ENCODE data around the gene B4GALNT4.
"Not testable (repeated sequence)": the region's sequence is repeated elsewhere in the genome, so short reads cannot be mapped to it uniquely, and the experiment has no call there.

B4GALNT4 gene

DNA sequence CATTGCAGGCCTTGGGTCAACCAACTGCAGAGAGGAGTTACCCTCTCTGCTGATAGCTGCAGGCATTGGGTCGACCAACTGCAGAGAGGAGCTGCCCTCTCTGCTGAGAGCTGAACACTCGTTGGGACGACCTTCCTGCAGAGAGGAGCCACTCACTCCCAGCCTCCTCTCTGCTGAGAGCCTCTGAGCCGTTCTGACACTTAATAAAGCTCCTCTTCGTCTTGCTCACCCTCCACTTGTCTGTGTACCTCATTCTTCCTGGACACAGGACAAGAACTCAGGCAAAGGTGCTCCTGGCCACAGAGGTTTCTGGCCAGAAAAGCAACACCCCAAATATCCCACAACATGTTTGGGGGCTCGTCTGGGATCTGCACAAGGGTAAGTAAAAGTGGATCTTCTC, 17.2 kb downstream of the B4GALNT4 start:
- no peak overlapping the region for H3K4me2 ChIP-seq
- H3K36me3 ChIP-seq (ENCODE audit: insufficient read depth): no peaks in the 10 kb centered on the region
- H3K79me2 ChIP-seq (ENCODE audit: insufficient read depth, low read depth): no peaks in the 10 kb centered on the region
- no peak overlapping the region for H3K27ac ChIP-seq
- no peak overlapping the region for H3K9ac ChIP-seq
- no peaks in the 10 kb centered on the region for H4K20me1 ChIP-seq (ENCODE audit: insufficient read depth)
- no peaks in the 10 kb centered on the region for H3K4me1 ChIP-seq (ENCODE audit: low read depth, poor library complexity, severe bottlenecking)
- H2AFZ ChIP-seq (ENCODE audit: low read depth): no peak overlapping the region
- no peak overlapping the region for H3K4me3 ChIP-seq (IDR thresholded peaks at IDR 0.05; ENCODE audit: insufficient read depth, low read depth, low read length)
- peaks cover 81% of the 10 kb centered on the region for H3K27me3 ChIP-seq (ENCODE audit: insufficient read depth, low read depth)
- TF ChIP-seq CTCF (conservative IDR thresholded peaks at IDR 0.05; ENCODE audit: low read depth, low read length): no peak

- Histone ChIP-seq H3K4me2 (no peak overlapping the region), H3K9ac (no peak overlapping the region), H2AFZ (ENCODE audit: low read depth) (no peak overlapping the region), H3K4me3 (IDR thresholded peaks at IDR 0.05; ENCODE audit: insufficient read depth, low read depth, low read length) (no peak overlapping the region), H3K4me1 (ENCODE audit: low read depth, poor library complexity, severe bottlenecking) (no peaks in the 10 kb centered on the region), H4K20me1 (ENCODE audit: insufficient read depth) (no peaks in the 10 kb centered on the region), H3K79me2 (ENCODE audit: insufficient read depth, low read depth) (no peaks in the 10 kb centered on the region), H3K27ac (no peak overlapping the region), H3K27me3 (ENCODE audit: insufficient read depth, low read depth) (peaks cover 78% of the 10 kb centered on the region), H3K36me3 (ENCODE audit: insufficient read depth) (no peaks in the 10 kb centered on the region)
- no peak for TF ChIP-seq CTCF (conservative IDR thresholded peaks at IDR 0.05; ENCODE audit: low read depth, low read length)
Measured at GRCh38 chr11:387193-387793, 18.0 kb downstream of the B4GALNT4 start.

GRCh38 chr11:389369-389768, 20.1 kb downstream of the B4GALNT4 start:
- not testable (repeated sequence) for H3K27ac ChIP-seq; H3K4me3 ChIP-seq (IDR thresholded peaks at IDR 0.05; ENCODE audit: insufficient read depth, low read depth, low read length); H3K9ac ChIP-seq; H2AFZ ChIP-seq (ENCODE audit: low read depth); H3K79me2 ChIP-seq (ENCODE audit: insufficient read depth, low read depth); H3K4me2 ChIP-seq; H3K4me1 ChIP-seq (ENCODE audit: low read depth, poor library complexity, severe bottlenecking); H3K36me3 ChIP-seq (ENCODE audit: insufficient read depth); H4K20me1 ChIP-seq (ENCODE audit: insufficient read depth)
- peaks cover 68% of the 10 kb centered on the region for H3K27me3 ChIP-seq (ENCODE audit: insufficient read depth, low read depth)

DNA sequence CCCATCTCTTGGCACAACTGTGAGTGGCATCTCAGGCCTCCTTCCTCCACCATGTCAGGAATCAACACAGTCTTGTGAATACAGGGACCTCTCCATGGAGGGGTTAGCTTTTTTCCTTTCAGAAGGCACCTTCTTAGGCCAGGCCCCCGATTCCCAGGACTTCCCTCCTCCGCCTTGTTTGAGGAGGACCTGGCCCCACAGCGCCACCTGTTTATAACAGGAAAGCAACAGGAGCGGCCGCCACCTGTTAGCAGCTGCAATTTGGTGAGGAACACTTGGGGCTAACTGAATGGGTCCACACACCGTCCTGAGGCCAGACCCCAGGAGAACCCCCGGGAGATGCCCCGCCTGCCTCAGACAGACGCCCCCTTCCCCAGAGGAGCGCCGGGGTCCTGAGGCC, 20.9 kb downstream of the B4GALNT4 start:
- no peak overlapping the region for H2AFZ ChIP-seq (ENCODE audit: low read depth)
- H3K27me3 ChIP-seq (ENCODE audit: insufficient read depth, low read depth): peaks cover 72% of the 10 kb centered on the region
- H3K4me2 ChIP-seq: no peak overlapping the region
- H4K20me1 ChIP-seq (ENCODE audit: insufficient read depth): no peaks in the 10 kb centered on the region
- no peaks in the 10 kb centered on the region for H3K4me1 ChIP-seq (ENCODE audit: low read depth, poor library complexity, severe bottlenecking)
- no peak for TF ChIP-seq CTCF (conservative IDR thresholded peaks at IDR 0.05; ENCODE audit: low read depth, low read length)
- H3K79me2 ChIP-seq (ENCODE audit: insufficient read depth, low read depth): no peaks in the 10 kb centered on the region
- H3K9ac ChIP-seq: no peak overlapping the region
- H3K4me3 ChIP-seq (IDR thresholded peaks at IDR 0.05; ENCODE audit: insufficient read depth, low read depth, low read length): no peak overlapping the region
- no peak overlapping the region for H3K27ac ChIP-seq
- H3K36me3 ChIP-seq (ENCODE audit: insufficient read depth): no peaks in the 10 kb centered on the region

DNA sequence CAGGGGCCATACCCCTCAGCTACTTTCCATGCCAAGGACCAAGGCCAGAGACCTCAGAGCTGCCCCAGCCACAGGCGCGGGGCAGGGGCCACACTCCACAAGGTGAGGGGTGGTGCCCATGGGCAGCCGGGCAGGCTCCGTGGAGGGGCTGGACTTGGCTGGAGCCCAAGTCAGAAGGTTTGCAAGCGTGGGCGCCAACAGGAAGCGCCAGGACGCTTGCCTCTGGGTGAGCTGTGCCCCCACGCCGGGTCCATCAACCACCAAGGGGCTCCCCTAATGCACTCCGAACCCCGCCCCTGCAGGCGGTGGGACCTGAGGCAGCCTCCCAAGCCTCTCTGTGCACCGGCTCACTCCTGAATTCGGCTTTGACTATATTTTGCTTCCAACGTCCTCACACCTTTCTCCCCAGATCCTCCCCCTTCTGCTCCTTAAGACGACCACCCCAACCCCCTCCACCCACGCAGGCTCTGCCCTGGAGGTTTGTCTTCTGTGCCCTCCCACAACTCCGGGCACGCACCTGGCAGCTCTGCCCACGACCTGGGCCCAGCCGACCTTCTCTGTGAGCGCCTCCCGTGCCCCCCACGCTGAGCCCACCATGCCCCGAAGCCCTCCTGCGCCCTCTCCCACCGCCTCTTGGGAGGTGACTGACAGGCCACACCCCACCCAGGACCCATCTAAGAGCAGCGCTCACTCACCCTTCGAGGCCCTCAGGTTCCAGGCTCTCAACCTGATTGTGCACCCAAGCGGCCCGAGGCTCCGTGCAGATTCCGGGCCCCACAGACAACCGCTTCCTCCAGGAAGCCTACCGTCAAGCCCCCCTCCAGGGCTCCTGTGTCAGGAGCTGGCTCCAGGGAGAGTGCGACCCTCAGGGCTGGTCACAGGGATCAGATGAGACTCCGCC, 22.1 kb downstream of the B4GALNT4 start:
- H3K27me3 ChIP-seq (ENCODE audit: insufficient read depth, low read depth): peaks cover 70% of the 10 kb centered on the region
- no peaks in the 10 kb centered on the region for H4K20me1 ChIP-seq (ENCODE audit: insufficient read depth)
- H3K4me3 ChIP-seq (IDR thresholded peaks at IDR 0.05; ENCODE audit: insufficient read depth, low read depth, low read length): no peak overlapping the region
- no peak overlapping the region for H3K9ac ChIP-seq
- H3K27ac ChIP-seq: no peak overlapping the region
- TF ChIP-seq CTCF (conservative IDR thresholded peaks at IDR 0.05; ENCODE audit: low read depth, low read length): no peak
- H3K79me2 ChIP-seq (ENCODE audit: insufficient read depth, low read depth): no peaks in the 10 kb centered on the region
- H3K36me3 ChIP-seq (ENCODE audit: insufficient read depth): no peaks in the 10 kb centered on the region
- no peaks in the 10 kb centered on the region for H3K4me1 ChIP-seq (ENCODE audit: low read depth, poor library complexity, severe bottlenecking)
- no peak overlapping the region for H2AFZ ChIP-seq (ENCODE audit: low read depth)
- no peak overlapping the region for H3K4me2 ChIP-seq
